Measurements from ENCODE around the gene RUFY4.

- TF ChIP-seq, protein P1, sequence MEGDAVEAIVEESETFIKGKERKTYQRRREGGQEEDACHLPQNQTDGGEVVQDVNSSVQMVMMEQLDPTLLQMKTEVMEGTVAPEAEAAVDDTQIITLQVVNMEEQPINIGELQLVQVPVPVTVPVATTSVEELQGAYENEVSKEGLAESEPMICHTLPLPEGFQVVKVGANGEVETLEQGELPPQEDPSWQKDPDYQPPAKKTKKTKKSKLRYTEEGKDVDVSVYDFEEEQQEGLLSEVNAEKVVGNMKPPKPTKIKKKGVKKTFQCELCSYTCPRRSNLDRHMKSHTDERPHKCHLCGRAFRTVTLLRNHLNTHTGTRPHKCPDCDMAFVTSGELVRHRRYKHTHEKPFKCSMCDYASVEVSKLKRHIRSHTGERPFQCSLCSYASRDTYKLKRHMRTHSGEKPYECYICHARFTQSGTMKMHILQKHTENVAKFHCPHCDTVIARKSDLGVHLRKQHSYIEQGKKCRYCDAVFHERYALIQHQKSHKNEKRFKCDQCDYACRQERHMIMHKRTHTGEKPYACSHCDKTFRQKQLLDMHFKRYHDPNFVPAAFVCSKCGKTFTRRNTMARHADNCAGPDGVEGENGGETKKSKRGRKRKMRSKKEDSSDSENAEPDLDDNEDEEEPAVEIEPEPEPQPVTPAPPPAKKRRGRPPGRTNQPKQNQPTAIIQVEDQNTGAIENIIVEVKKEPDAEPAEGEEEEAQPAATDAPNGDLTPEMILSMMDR (IDR thresholded peaks at IDR 0.05): no peak
- TF ChIP-seq ZFX (IDR thresholded peaks at IDR 0.05; ENCODE audit: borderline replicate concordance): no peak
These were observed 7.1 kb downstream of the RUFY4 start for GRCh38 chr2:218075975-218076811.

Data from 22Rv1 (cell line).